ENCODE data around the gene OR5AU1. TPM values are rescaled to one million over a fixed set of nuclear protein-coding genes. Genes with fewer than 3 reads are reported as not detected.

The OR5AU1 gene
- total RNA-seq, 1 experiment from 2014 or later = not detected

- BruUV-seq (replicated peaks) = no TSS peak
- no peaks in the 10 kb centered on the region for H3K4me1 Mint-ChIP-seq (ENCODE audit: insufficient read depth, unreplicated experiment)
- peaks cover 13% of the 10 kb centered on the region for H3K27me3 Mint-ChIP-seq (ENCODE audit: insufficient read depth, unreplicated experiment)
- intact Hi-C loops (cut with micrococcal nuclease) = no loop called here
- no peaks in the 10 kb centered on the region for H3K9me3 Mint-ChIP-seq (ENCODE audit: unreplicated experiment)
- no peak for DNase-seq (ENCODE audit: unreplicated experiment)
- no peak for TF ChIP-seq CTCF (IDR thresholded peaks at IDR 0.05; ENCODE audit: unreplicated experiment)
- peaks cover 5% of the 10 kb centered on the region for H3K36me3 Mint-ChIP-seq (ENCODE audit: insufficient read depth, unreplicated experiment)
- ChIA-PET CTCF (interaction anchor here (0.7 to 1.0 kb wide), 3 partner anchors 23 to 83 kb away, joined by 4 to 5 read pairs (median 5); no protein-coding TSS in a partner anchor), POLR2A (no interaction called here)
- H3K27ac Mint-ChIP-seq (ENCODE audit: low read depth, unreplicated experiment) = no peak overlapping the region
- H3K4me3 Mint-ChIP-seq (ENCODE audit: unreplicated experiment) = no peak overlapping the region
Measured at GRCh38 chr14:21191261-21191808, 35.5 kb upstream of the OR5AU1 start.

GRCh38 chr14:21185491-21185890 lies 29.6 kb upstream of the OR5AU1 start:
- Mint-ChIP-seq H3K4me1 (ENCODE audit: insufficient read depth, unreplicated experiment) (peaks cover 6% of the 10 kb centered on the region), H3K27ac (ENCODE audit: low read depth, unreplicated experiment) (no peak overlapping the region), H3K4me3 (ENCODE audit: unreplicated experiment) (no peak overlapping the region), H3K9me3 (ENCODE audit: unreplicated experiment) (peaks cover 8% of the 10 kb centered on the region), H3K27me3 (ENCODE audit: insufficient read depth, unreplicated experiment) (peaks cover 34% of the 10 kb centered on the region), H3K36me3 (ENCODE audit: insufficient read depth, unreplicated experiment) (no peaks in the 10 kb centered on the region)
- intact Hi-C loops (cut with micrococcal nuclease) = no loop called here
- BruUV-seq (replicated peaks) = no TSS peak
- ChIA-PET POLR2A (no interaction called here), CTCF (interaction anchor here (0.7 kb wide), 1 partner anchor 373 kb away, joined by 3 read pairs; no protein-coding TSS in a partner anchor)
- no peak for TF ChIP-seq CTCF (IDR thresholded peaks at IDR 0.05; ENCODE audit: unreplicated experiment)
- DNase-seq (ENCODE audit: unreplicated experiment) = no peak

- ChIA-PET CTCF (no interaction called here), POLR2A (interaction anchor here (1.2 kb wide), 1 partner anchor 8 kb away, joined by 3 read pairs; no protein-coding TSS in a partner anchor)
- intact Hi-C loops (cut with micrococcal nuclease) = no loop called here
- H3K4me3 Mint-ChIP-seq (ENCODE audit: unreplicated experiment) = no peak overlapping the region
- TF ChIP-seq CTCF (IDR thresholded peaks at IDR 0.05; ENCODE audit: unreplicated experiment) = no peak
- no peaks in the 10 kb centered on the region for H3K36me3 Mint-ChIP-seq (ENCODE audit: insufficient read depth, unreplicated experiment)
- BruUV-seq (replicated peaks) = no TSS peak
- peaks cover 46% of the 10 kb centered on the region for H3K27me3 Mint-ChIP-seq (ENCODE audit: insufficient read depth, unreplicated experiment)
- H3K27ac Mint-ChIP-seq (ENCODE audit: low read depth, unreplicated experiment) = no peak overlapping the region
- peaks cover 6% of the 10 kb centered on the region for H3K4me1 Mint-ChIP-seq (ENCODE audit: insufficient read depth, unreplicated experiment)
- no peak for DNase-seq (ENCODE audit: unreplicated experiment)
- peaks cover 9% of the 10 kb centered on the region for H3K9me3 Mint-ChIP-seq (ENCODE audit: unreplicated experiment)
Measured at GRCh38 chr14:21184254-21184653, 28.4 kb upstream of the OR5AU1 start.

- POLR2A ChIA-PET = no interaction called here
- CTCF ChIA-PET = interaction anchor here (0.6 to 0.8 kb wide), 5 partner anchors 10 to 566 kb away, joined by 3 read pairs; no protein-coding TSS in a partner anchor
- peaks cover 6% of the 10 kb centered on the region for H3K4me1 Mint-ChIP-seq (ENCODE audit: insufficient read depth, unreplicated experiment)
- no TSS peak for BruUV-seq (replicated peaks)
- intact Hi-C loops (cut with micrococcal nuclease) = no loop called here
- DNase-seq (ENCODE audit: unreplicated experiment) = no peak
- peaks cover 59% of the 10 kb centered on the region for H3K27me3 Mint-ChIP-seq (ENCODE audit: insufficient read depth, unreplicated experiment)
- H3K36me3 Mint-ChIP-seq (ENCODE audit: insufficient read depth, unreplicated experiment) = no peaks in the 10 kb centered on the region
- H3K4me3 Mint-ChIP-seq (ENCODE audit: unreplicated experiment) = no peak overlapping the region
- TF ChIP-seq CTCF (IDR thresholded peaks at IDR 0.05; ENCODE audit: unreplicated experiment) = no peak
- H3K9me3 Mint-ChIP-seq (ENCODE audit: unreplicated experiment) = peaks cover 9% of the 10 kb centered on the region
- H3K27ac Mint-ChIP-seq (ENCODE audit: low read depth, unreplicated experiment) = no peak overlapping the region
Measured at GRCh38 chr14:21182166-21182565, 26.3 kb upstream of the OR5AU1 start.
